H1 (cell line): ENCODE measurements around the gene ZNF286A.
"Not testable (repeated sequence)": the region's sequence is repeated elsewhere in the genome, so short reads cannot be mapped to it uniquely, and the experiment has no call there.

Experiments
- CHD1 ChIP-seq: IDR thresholded peaks from 2 replicates; pipeline ENCODE4 v1.6.1; 2012; ENCODE audit warnings: low read depth, low read length, improper control_type of control experiment
- CHD2 ChIP-seq: IDR thresholded peaks from 2 replicates; pipeline ENCODE4 v1.6.1; 2012; ENCODE audit warnings: low read length, improper control_type of control experiment
- EP300 ChIP-seq, 2 experiments: IDR thresholded peaks; 1 replicate in 1 of 2; 2 replicates in 1 of 2; pipeline ENCODE4 v1.6.1; 2011 to 2012; ENCODE audit warnings: low read depth in 2 of 2, low read length in 2 of 2, mild to moderate bottlenecking in 2 of 2, borderline replicate concordance in 1 of 2, inconsistent platforms in 1 of 2, moderate library complexity in 1 of 2
- EZH2 ChIP-seq: fragments of 200-600 bp; sonication (generic); IDR thresholded peaks from 2 replicates; pipeline ENCODE4 v1.7.1; 2012; ENCODE audit warnings: low read depth, mild to moderate bottlenecking, moderate library complexity, low read length, inconsistent platforms; ENCODE audit not compliant: severe bottlenecking
- HDAC6 ChIP-seq: IDR thresholded peaks from one replicate; pipeline ENCODE4 v1.7.1; 2012; ENCODE audit warnings: low read depth, mild to moderate bottlenecking, inconsistent platforms, low read length, moderate library complexity
- POLR2AphosphoS5 ChIP-seq: IDR thresholded peaks from 2 replicates; pipeline ENCODE4 v1.6.1; 2011; ENCODE audit warnings: low read depth, low read length
- TAF1 ChIP-seq: IDR thresholded peaks from 2 replicates; pipeline ENCODE4 v1.6.1; 2011; ENCODE audit warnings: mild to moderate bottlenecking, low read depth, low read length
- TF ChIP-seq, protein P1 (sequence below), 3 experiments: IDR thresholded peaks; 1 replicate in 2 of 3; 2 replicates in 1 of 3; pipeline versions ENCODE4 v1.5.1 to v1.6.1; 2011; ENCODE audit warnings: low read length in 3 of 3, mild to moderate bottlenecking in 3 of 3, inconsistent platforms in 2 of 3, low read depth in 1 of 3, moderate library complexity in 1 of 3; ENCODE audit not compliant: insufficient read depth in 1 of 3; ENCODE audit errors: control extremely low read depth in 1 of 3
- TF ChIP-seq, protein P2 (sequence below): IDR thresholded peaks from 2 replicates; pipeline ENCODE4 v1.6.1; 2012; ENCODE audit warnings: inconsistent platforms

DNA sequence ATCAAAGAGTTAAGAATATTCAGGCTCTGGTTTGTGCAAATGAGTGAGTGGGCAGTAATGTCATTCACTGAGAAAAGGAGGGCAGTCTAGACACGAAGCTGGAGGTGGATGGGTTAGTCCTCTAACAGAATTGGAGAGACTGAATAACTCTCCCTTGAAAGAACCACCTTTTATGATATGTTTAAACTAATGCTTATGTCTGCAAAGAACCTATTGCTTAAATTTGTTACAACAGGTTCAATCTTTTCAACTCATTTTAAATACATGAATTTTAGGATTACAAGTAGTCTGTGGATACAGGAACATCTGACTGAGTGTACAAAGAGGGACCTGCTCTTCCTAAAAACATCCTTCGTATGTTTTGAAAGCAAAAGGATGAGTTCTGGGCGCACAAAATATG is 585 bp upstream of the ZNF286A start:
- TF ChIP-seq CHD1; EP300 (IDR thresholded peaks at IDR 0.05; ENCODE audit: borderline replicate concordance in 1 of 2, low read depth in 2 of 2, low read length in 2 of 2); HDAC6; POLR2AphosphoS5; CHD2; TAF1; EZH2: not testable (repeated sequence)
- TF ChIP-seq, protein P1, sequence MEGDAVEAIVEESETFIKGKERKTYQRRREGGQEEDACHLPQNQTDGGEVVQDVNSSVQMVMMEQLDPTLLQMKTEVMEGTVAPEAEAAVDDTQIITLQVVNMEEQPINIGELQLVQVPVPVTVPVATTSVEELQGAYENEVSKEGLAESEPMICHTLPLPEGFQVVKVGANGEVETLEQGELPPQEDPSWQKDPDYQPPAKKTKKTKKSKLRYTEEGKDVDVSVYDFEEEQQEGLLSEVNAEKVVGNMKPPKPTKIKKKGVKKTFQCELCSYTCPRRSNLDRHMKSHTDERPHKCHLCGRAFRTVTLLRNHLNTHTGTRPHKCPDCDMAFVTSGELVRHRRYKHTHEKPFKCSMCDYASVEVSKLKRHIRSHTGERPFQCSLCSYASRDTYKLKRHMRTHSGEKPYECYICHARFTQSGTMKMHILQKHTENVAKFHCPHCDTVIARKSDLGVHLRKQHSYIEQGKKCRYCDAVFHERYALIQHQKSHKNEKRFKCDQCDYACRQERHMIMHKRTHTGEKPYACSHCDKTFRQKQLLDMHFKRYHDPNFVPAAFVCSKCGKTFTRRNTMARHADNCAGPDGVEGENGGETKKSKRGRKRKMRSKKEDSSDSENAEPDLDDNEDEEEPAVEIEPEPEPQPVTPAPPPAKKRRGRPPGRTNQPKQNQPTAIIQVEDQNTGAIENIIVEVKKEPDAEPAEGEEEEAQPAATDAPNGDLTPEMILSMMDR (IDR thresholded peaks at IDR 0.05; ENCODE audit: control extremely low read depth in 1 of 3, insufficient read depth in 1 of 3, low read depth in 1 of 3, low read length in 3 of 3) = not testable (repeated sequence)
- TF ChIP-seq, protein P2, sequence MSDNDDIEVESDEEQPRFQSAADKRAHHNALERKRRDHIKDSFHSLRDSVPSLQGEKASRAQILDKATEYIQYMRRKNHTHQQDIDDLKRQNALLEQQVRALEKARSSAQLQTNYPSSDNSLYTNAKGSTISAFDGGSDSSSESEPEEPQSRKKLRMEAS = not testable (repeated sequence)
